HG03378 (cell line): ENCODE measurements around the gene RFLNA.
"Not testable (repeated sequence)": the region's sequence is repeated elsewhere in the genome, so short reads cannot be mapped to it uniquely, and the experiment has no call there.

ENCODE experiments used
- ATAC-seq: cut with Tn5 transposase; IDR thresholded peaks from one replicate; pipeline ENCODE4 v1.9.1; 2021; ENCODE audit warnings: mild to moderate bottlenecking, moderate library complexity; ENCODE audit not compliant: unreplicated experiment

RFLNA gene

DNA sequence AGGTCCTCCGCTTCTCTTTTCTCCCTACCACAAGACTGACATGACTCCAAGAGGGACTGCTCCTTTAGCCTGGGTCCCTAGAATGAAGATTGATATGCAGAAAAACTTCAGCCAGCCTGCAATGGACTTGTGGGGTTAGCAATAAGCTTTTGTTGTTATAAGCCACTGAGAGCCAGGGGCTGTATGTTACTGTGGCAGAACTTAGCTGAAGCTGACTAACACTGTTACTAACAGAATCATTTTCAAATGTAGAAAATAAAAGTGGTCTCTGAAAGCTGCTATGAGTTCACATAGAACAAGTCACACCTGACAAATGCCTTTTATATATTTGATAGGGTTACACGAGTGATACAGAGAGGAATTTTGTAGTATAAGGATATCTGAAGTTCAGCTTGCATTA, 13.6 kb upstream of the RFLNA start:
- ATAC-seq: no peak

- no peak for ATAC-seq
Observed at GRCh38 chr12:124282287-124282686, 12.6 kb upstream of the RFLNA start.

- no peak for ATAC-seq
Observed at GRCh38 chr12:124283326-124283725, 11.6 kb upstream of the RFLNA start.

DNA sequence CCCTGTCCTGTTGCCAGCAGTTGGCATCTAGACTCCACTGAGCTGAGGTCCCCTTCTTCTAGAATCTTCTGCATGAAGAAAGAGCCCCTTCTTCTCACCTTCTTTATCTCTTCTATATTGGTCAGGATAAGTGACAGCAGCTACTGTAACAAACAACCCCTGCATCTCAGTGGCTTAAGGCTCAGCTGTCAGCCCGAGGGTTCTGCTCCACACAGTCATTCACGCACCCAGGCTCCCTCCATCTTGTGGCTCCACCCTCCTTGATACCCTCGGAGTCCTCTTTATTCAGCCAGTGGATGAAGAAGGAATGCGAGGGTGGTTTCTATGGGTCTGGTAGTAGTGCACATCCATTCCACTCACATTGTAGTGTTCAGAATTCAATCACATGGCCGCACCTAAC, 10.5 kb upstream of the RFLNA start:
- ATAC-seq: no peak

DNA sequence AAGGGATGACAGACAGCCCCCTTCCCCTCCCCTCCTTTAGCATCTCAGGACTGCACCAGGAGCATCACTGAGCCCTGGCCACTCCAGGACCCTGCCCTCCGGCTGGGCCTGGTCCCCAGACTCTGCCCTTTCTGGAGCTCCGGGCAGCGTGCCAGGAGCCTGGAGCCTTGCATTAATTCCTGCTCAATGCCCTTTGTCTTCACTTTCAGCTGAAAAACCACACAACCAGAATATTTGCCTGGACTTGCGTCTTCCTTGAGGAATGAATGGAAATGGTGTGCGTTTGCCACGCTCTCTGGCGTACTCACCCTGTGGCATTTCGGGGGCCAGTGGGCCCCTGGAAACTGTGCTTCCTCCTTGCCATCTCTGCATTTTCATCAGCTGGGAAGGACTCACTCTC, 8.5 kb upstream of the RFLNA start:
- ATAC-seq: no peak

GRCh38 chr12:124286971-124287370, 7.9 kb upstream of the RFLNA start:
- ATAC-seq: no peak

- no peak for ATAC-seq
Observed at GRCh38 chr12:124289634-124290600, 5.0 kb upstream of the RFLNA start.

GRCh38 chr12:124292385-124292784, 2.5 kb upstream of the RFLNA start:
- ATAC-seq: no peak

DNA sequence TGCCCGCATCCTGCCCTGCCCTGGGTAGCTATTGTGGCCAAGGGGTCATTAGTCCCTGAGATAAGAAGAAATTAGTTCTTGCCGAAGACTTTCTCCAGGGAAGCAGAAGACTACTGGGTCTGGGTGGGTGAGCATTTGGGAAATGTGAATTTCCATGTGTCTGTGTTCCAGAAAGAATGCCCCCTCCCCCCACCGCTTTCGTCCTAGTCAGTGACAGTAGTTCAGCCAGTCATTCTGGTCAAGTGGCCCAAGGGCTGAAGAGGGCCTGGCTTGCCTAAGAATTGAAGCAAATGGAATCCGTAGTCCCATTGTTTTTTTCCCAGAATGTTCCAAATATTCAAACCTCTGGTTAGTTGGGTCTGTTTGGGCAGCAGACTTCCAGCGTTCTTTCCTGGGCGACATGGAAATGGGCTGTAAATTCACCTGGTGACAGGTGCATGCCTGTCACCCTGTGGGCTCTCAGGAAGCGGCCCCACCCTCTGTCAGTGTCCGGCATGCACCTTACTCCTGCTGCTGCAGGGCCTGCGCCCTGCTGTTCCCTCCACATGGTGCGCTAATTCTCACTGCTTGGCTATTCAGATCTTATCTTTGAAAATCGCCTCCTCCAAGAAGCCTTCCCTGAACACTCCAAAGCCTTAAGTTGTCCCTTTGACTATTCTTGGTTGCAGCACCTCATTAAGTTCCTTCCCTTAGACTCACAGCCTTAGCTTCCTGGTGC, 1.4 kb upstream of the RFLNA start:
- no peak for ATAC-seq

DNA sequence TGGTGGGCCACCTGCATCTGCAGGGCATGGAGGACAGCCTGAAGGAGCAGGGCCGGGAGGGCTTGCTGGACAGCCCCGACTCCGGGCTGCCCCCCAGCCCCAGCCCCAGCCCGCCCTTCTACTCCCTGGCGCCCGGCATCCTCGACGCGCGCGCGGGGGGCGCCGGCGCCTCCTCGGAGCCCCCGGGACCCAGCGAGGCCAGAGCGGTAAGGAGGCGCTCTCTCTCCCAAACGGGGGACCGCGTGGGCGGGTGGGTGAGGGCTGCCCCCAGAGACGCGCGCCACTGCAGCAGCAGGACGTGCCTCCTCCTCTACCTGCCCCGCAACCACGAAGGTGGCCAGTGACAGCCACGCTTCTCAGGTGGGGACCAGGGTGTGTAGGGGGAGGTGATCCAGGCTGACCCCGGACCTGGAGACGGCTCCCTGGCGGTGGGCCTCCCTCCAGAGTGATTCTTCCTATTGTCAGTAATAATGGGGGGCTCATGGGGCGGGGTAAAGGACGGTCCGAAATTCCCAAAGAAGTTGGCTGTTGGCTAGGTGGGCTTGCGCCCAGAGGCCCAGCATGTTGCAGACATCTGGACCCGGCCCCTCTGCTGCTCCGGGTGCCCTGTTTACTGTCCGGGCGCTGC, 652 bp downstream of the RFLNA start:
- no peak for ATAC-seq

DNA sequence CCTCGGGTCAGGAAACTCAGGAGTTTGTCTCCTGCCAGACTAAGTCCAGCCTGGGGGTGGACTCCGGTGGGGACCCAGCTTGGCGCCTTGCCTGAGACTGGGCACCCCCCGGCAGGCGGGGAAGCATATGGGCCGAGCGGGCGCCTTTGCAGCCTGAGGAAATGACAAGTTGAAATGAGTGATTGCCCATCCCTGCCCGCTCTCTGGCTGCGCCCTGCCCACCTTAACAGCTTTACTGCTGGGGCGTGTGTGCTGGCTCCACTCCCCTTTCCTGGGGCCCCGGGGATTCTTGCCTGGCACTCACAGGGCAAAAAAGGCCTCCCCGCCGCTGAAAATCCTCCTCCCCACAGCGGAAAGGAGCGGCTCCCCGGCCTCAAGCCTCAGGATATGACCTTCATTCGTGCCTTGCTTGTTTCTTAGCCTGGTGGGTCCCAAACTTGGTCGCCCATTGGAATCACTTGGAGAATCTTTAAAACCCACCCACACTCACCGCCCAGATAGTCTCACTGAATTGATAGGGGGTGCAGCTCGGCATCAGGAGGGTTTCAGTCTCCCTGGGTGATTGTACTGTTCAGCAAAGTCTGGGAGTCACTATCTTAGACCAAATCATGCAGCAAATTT, 1.5 kb downstream of the RFLNA start:
- ATAC-seq: no peak

DNA sequence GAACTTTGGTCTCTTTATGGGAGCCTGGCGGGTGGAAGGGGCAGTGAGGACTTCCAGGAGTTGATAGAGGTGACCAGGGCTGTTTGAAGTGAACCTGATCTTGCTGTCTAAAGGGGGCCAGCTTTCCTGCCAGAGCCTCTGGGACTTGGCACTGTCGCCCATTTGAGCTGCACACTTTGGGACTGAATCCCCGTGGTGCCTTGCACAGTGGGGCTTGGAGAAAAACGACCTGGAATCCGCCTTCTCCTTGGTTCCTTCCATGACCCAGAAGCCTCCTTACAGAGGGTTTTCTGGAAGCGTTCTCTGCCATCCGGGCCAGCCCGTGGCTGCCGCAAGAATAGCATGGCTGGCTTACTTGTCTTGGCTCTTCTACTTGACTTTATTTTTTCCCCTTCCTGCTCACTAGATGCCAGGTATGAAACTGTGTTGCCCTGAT, 2.0 kb downstream of the RFLNA start:
- no peak for ATAC-seq

GRCh38 chr12:124297389-124297788, 2.5 kb downstream of the RFLNA start:
- no peak for ATAC-seq

GRCh38 chr12:124297856-124298255, 3.0 kb downstream of the RFLNA start:
- ATAC-seq: no peak

DNA sequence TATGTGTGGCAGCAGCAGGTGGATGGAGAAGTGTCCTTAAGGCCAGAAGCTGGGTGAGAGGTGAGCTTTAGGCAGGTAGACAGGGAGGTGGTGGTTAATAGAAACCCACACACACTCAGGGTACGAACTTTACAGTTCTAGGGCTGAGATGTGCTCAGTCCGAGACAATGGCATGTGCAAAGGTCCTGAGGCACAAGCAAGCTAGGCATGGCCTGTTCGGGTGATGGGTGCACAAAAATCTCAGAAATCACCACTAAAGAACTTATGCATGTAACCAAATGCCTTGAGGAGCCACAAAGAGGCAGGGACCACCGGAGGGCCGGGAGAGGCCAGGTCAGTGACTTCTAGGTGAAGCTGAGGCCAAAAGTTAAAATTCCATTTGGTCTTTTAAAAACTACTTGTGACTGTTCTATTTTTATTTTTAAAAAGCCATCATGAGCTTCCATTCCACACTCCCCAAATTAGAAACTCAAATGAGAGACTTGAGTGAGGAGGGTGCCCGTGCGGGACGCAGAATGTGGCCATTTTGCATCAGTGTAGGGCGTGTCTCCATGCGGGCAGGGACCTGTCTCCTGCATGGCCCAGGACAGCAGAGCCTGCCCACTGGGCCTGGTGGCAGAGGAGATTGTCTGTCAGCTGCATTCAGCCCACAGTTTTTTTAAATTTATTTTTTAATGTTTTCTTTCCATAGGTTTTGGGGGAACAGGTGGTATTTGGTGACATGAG, 4.0 kb downstream of the RFLNA start:
- ATAC-seq: no peak

DNA sequence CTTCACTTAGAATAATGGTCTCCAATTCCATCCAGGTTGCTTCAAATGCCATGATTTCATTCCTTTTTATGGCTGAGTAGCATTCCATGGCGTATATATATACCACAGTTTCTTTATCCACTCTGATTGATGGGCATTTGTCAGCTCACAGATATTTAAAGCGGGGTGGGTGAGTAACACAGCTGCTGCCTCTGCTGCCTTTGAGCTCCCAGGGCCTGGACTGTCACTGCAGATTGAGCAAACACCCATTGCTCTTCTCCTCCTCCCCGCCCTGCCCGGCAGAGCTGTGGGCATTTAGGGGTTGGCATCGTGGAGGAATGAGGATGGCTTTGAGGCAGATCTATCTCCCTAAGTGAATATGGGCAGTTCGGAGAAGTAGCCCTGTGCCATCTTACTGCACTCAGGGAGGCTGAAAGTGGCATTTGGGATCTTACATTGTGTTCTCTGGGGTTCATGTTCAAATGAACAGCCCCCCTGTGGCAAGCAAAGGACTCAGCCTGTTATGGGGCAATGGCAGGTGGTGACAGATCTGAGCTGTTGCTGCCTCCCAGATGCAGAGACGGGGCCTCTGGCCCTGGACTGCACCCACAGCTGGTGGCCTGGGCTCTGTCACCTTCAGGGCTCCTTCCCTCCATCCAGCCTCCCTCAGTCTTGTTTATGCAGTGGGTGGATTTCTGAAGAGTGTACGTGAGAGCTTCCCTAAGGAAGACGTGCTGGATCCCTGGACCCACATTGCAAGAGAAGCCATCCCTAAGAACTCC, 4.9 kb downstream of the RFLNA start:
- no peak for ATAC-seq

DNA sequence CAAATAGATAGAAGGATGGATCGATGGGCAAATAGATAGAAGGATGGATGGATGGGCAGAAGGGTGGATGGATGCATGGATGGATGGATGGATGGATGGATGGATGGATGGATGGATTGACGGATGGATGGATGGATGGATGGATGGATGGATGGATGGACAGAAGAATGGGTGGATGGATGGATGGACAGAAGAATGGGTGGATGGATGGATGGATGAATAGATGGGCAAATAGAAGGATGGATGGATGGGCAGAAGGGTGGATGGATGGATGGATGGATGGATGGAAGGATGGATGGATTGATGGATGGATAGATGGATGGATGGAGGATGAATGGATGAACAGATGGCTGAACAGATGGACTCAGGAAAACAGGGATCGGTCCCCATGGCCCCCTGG, 5.8 kb downstream of the RFLNA start:
- not testable (repeated sequence) for ATAC-seq

- no peak for ATAC-seq
Observed at GRCh38 chr12:124301084-124301654, 6.3 kb downstream of the RFLNA start.

DNA sequence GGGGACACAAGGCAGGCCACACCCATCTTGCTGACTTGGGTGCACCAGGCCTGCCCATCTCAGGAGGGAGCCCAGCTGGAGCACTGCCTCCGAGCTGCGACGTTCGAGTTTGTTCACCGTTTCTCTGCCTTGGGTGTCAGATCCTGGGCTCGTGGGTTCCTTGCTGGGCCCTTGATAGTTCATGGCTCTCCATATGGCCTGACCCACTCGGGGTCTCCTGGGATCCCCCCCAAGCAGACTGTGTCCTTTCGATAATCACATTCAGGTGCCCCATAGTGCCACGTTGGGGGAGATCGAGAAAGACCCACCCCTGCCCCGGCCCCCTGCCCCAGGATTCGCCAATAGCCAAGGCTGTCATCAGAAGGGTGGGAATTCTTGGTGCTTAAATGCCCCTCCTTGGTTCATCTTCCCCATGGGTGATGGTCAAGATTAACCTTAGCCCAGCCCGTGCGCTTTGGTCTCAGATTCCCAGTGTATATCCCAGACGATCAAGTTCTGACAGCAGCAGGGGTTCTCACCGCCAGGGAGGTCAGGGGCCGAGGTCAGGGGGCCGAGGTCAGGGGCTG, 7.4 kb downstream of the RFLNA start:
- ATAC-seq: no peak
